Stimulated activated CD4-positive, alpha-beta T cell treated with anti-CD3 and anti-CD28 coated beads, Interleukin-15, amount 100 ng/mL, for 48 hours (primary cell): ENCODE measurements around the gene NINL.
"Not testable (repeated sequence)": the region's sequence is repeated elsewhere in the genome, so short reads cannot be mapped to it uniquely, and the experiment has no call there.

ENCODE experiments used
- DNase-seq, 2 donors: peaks; one replicate each; pipeline ENCODE4 v3.0.0-alpha.2; 2020; ENCODE audit warnings: low read depth in 2 of 2

NINL gene

GRCh38 chr20:25552977-25553376, 32.4 kb downstream of the NINL start:
- no peak for DNase-seq

- DNase-seq: no peak
Measured at GRCh38 chr20:25551413-25552215, 33.7 kb downstream of the NINL start.

- not testable (repeated sequence) for DNase-seq
Measured at GRCh38 chr20:25550645-25551337, 34.5 kb downstream of the NINL start.

GRCh38 chr20:25549843-25550477, 35.4 kb downstream of the NINL start:
- no peak for DNase-seq

- no peak for DNase-seq
Measured at GRCh38 chr20:25549172-25549773, 36.1 kb downstream of the NINL start.

- no peak for DNase-seq
Measured at GRCh38 chr20:25548613-25549086, 36.7 kb downstream of the NINL start.

- DNase-seq: no peak
Measured at GRCh38 chr20:25547999-25548398, 37.3 kb downstream of the NINL start.

GRCh38 chr20:25547063-25547462, 38.3 kb downstream of the NINL start:
- DNase-seq: no peak

GRCh38 chr20:25546048-25546447, 39.3 kb downstream of the NINL start:
- no peak for DNase-seq

GRCh38 chr20:25545171-25545570, 40.2 kb downstream of the NINL start:
- no peak for DNase-seq

- no peak for DNase-seq
Measured at GRCh38 chr20:25544734-25545133, 40.6 kb downstream of the NINL start.

- no peak for DNase-seq
Measured at GRCh38 chr20:25544311-25544710, 41.0 kb downstream of the NINL start.

GRCh38 chr20:25543068-25543467, 42.3 kb downstream of the NINL start:
- DNase-seq: no peak

- DNase-seq: no peak
Measured at GRCh38 chr20:25541676-25542075, 43.7 kb downstream of the NINL start.

GRCh38 chr20:25539742-25540672, 45.3 kb downstream of the NINL start:
- DNase-seq: no peak

- no peak for DNase-seq
Measured at GRCh38 chr20:25538838-25539665, 46.3 kb downstream of the NINL start.

- no peak for DNase-seq
Measured at GRCh38 chr20:25537890-25538289, 47.4 kb downstream of the NINL start.

- DNase-seq: no peak
Measured at GRCh38 chr20:25535762-25536161, 49.6 kb downstream of the NINL start.

GRCh38 chr20:25534845-25535244, 50.5 kb downstream of the NINL start:
- DNase-seq: no peak
